ENCODE results near the gene SYNGR2. TPM values are rescaled to one million over a fixed set of nuclear protein-coding genes. Genes with fewer than 3 reads are reported as not detected.

The SYNGR2 gene
- total RNA-seq, 1 donor, result 3.3 TPM

DNA sequence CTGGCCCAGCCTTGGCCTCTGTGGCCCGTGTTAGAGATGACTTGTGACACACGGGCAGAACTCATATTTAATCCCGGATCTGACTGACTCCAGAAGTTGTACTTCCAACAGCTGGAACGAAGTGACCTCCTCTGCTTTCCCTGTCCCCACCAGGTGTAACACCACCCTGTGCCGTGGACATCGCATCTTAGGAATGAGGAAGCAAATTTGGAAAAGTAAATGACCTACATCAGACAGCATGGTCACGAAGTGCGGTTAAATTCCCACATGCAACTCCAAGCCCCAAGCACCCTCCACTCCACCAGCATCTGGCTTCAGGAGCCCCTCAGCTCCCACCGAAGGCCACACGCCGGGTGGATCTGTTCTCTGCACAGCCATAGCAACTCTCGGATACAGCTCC is 15.5 kb downstream of the SYNGR2 start:
- H3K27ac ChIP-seq (ENCODE audit: low read depth, low read length), result no peak overlapping the region
- H3K4me2 ChIP-seq (ENCODE audit: insufficient read depth, low read length), result no peak overlapping the region
- H3K4me1 ChIP-seq (ENCODE audit: insufficient read depth, low read length), result peaks cover 13% of the 10 kb centered on the region
- DNase-seq (ENCODE audit: insufficient read length, low spot score, missing footprints), result peak; percentile 25
- H4K20me1 ChIP-seq (ENCODE audit: insufficient read depth, low read length), result no peaks in the 10 kb centered on the region
- no peak overlapping the region for H3K4me3 ChIP-seq (ENCODE audit: insufficient read depth, low read length)
- no peaks in the 10 kb centered on the region for H3K9me3 ChIP-seq (ENCODE audit: low read depth, low read length)
- no peaks in the 10 kb centered on the region for H3K36me3 ChIP-seq (ENCODE audit: insufficient read depth, low read length)
- H3K79me2 ChIP-seq (ENCODE audit: insufficient read depth, low read length), result peaks cover 12% of the 10 kb centered on the region
- peak overlapping the region; percentile 3 for H2AFZ ChIP-seq (ENCODE audit: low read length)
- no peaks in the 10 kb centered on the region for H3K27me3 ChIP-seq (ENCODE audit: insufficient read depth, low read length)
- TF ChIP-seq, protein P1, sequence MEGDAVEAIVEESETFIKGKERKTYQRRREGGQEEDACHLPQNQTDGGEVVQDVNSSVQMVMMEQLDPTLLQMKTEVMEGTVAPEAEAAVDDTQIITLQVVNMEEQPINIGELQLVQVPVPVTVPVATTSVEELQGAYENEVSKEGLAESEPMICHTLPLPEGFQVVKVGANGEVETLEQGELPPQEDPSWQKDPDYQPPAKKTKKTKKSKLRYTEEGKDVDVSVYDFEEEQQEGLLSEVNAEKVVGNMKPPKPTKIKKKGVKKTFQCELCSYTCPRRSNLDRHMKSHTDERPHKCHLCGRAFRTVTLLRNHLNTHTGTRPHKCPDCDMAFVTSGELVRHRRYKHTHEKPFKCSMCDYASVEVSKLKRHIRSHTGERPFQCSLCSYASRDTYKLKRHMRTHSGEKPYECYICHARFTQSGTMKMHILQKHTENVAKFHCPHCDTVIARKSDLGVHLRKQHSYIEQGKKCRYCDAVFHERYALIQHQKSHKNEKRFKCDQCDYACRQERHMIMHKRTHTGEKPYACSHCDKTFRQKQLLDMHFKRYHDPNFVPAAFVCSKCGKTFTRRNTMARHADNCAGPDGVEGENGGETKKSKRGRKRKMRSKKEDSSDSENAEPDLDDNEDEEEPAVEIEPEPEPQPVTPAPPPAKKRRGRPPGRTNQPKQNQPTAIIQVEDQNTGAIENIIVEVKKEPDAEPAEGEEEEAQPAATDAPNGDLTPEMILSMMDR (IDR thresholded peaks at IDR 0.05; ENCODE audit: extremely low read depth, low read depth, low read length), result no peak

DNA sequence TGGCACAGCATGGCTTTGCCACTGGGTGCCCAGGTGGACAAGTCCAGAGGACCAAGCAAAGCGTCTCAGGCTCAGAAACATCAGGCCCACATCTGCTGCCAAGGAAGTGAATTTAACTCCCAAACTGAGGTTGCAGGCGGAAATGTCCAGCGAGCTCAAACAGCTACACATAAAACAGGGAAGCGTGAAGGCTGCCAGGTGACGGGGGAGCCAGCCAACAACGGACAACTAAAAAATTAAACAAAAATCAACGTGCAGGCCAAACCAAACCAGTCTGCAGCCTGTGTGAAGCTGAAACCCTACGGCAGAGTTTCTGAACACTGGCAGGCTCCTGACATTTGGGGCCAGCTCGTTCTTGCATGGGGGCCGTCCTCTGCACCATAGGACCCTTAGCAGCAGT is 16.0 kb downstream of the SYNGR2 start:
- Histone ChIP-seq H3K27me3 (ENCODE audit: insufficient read depth, low read length) (no peaks in the 10 kb centered on the region), H4K20me1 (ENCODE audit: insufficient read depth, low read length) (no peaks in the 10 kb centered on the region), H3K9me3 (ENCODE audit: low read depth, low read length) (no peaks in the 10 kb centered on the region), H3K4me2 (ENCODE audit: insufficient read depth, low read length) (no peak overlapping the region), H3K36me3 (ENCODE audit: insufficient read depth, low read length) (no peaks in the 10 kb centered on the region), H3K4me3 (ENCODE audit: insufficient read depth, low read length) (no peak overlapping the region), H3K79me2 (ENCODE audit: insufficient read depth, low read length) (peaks cover 12% of the 10 kb centered on the region), H3K4me1 (ENCODE audit: insufficient read depth, low read length) (peaks cover 13% of the 10 kb centered on the region), H3K27ac (ENCODE audit: low read depth, low read length) (no peak overlapping the region), H2AFZ (ENCODE audit: low read length) (peak overlapping the region; percentile 3)
- DNase-seq (ENCODE audit: insufficient read length, low spot score, missing footprints), result peak; percentile 52
- TF ChIP-seq, protein P1 (IDR thresholded peaks at IDR 0.05; ENCODE audit: extremely low read depth, low read depth, low read length), result no peak

DNA sequence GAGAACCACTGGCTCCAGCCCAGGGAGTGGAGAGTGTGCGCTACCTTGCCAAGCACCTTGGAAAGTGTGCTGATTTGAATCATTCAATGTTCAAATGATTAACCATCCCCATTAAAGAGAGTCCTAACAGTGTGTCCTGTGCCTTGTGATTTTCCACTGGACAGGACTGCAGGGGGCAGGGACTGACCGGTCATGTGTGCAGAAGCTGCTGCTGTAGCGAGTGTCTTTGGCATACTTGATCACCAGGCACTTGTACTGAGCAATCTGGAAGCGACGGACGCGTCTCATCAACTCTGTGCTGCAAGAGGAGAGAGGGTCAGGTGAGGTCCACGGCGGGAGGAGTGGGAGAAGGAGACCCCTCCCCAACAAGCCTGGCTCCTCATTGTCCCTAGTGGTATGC is 16.5 kb downstream of the SYNGR2 start:
- Histone ChIP-seq H3K4me3 (ENCODE audit: insufficient read depth, low read length) (no peak overlapping the region), H3K27ac (ENCODE audit: low read depth, low read length) (no peak overlapping the region), H2AFZ (ENCODE audit: low read length) (peak overlapping the region; percentile 56), H3K4me2 (ENCODE audit: insufficient read depth, low read length) (no peak overlapping the region), H4K20me1 (ENCODE audit: insufficient read depth, low read length) (no peaks in the 10 kb centered on the region), H3K36me3 (ENCODE audit: insufficient read depth, low read length) (no peaks in the 10 kb centered on the region), H3K27me3 (ENCODE audit: insufficient read depth, low read length) (no peaks in the 10 kb centered on the region), H3K4me1 (ENCODE audit: insufficient read depth, low read length) (peaks cover 13% of the 10 kb centered on the region), H3K79me2 (ENCODE audit: insufficient read depth, low read length) (peaks cover 12% of the 10 kb centered on the region), H3K9me3 (ENCODE audit: low read depth, low read length) (no peaks in the 10 kb centered on the region)
- peak; percentile 75 for DNase-seq (ENCODE audit: insufficient read length, low spot score, missing footprints)
- TF ChIP-seq, protein P1 (IDR thresholded peaks at IDR 0.05; ENCODE audit: extremely low read depth, low read depth, low read length), result no peak

DNA sequence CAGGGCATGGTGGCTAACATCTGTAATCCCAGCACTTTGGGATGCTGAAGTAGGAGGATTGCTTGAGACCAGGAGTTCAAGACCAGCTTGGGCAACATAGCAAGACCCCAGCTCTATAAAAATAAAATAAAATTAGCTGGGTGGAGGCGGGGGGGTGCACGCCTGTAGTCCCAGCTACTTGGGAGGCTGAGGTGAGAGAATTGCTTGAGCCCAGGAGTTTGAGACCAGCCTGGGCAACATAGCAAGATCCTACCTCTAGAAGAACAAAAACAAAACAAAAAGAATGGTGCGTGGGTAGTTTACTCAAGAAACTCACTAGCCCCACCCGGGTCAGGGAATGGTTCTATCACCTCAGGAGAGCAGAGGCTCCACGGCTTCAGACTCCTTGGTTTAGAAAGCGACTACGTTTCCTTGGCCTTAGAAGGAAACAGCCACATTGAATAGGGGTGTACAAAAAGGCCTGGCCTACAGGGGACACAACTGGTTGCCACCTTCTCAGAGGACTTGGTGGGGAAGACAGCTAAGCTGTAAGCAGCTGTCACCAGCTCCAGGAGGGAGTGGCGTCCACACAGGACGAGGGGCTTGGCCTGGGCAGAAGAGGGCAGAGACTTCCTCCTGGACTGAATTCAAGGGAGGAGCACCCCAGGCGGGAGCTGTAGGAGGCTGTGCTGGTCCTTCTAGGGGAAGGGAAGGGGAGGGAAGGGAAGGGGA is 17.8 kb downstream of the SYNGR2 start:
- Histone ChIP-seq H4K20me1 (ENCODE audit: insufficient read depth, low read length) (peaks cover 3% of the 10 kb centered on the region), H3K4me3 (ENCODE audit: insufficient read depth, low read length) (peak overlapping the region; percentile 94), H3K9me3 (ENCODE audit: low read depth, low read length) (no peaks in the 10 kb centered on the region), H3K4me2 (ENCODE audit: insufficient read depth, low read length) (peak overlapping the region; percentile 97), H3K36me3 (ENCODE audit: insufficient read depth, low read length) (peaks cover 4% of the 10 kb centered on the region), H3K4me1 (ENCODE audit: insufficient read depth, low read length) (peaks cover 13% of the 10 kb centered on the region), H2AFZ (ENCODE audit: low read length) (peak overlapping the region; percentile 93), H3K27ac (ENCODE audit: low read depth, low read length) (no peak overlapping the region), H3K27me3 (ENCODE audit: insufficient read depth, low read length) (no peaks in the 10 kb centered on the region), H3K79me2 (ENCODE audit: insufficient read depth, low read length) (peaks cover 12% of the 10 kb centered on the region)
- peak; percentile 89 for DNase-seq (ENCODE audit: insufficient read length, low spot score, missing footprints)
- TF ChIP-seq, protein P1 (IDR thresholded peaks at IDR 0.05; ENCODE audit: extremely low read depth, low read depth, low read length), result no peak
